Neural progenitor cell (in vitro differentiated cells): ENCODE measurements around the gene RAB1B.

Experiments used
- CTCF ChIP-seq: fragments of 200-600 bp; sonication (generic); IDR thresholded peaks from 2 replicates; pipeline ENCODE4 v1.5.1; 2017; ENCODE audit warnings: antibody characterized with exemption, mild to moderate bottlenecking
- EZH2 ChIP-seq: fragments of 200-600 bp; sonication (generic); IDR thresholded peaks from 2 replicates; pipeline ENCODE4 v1.6.1; 2017; ENCODE audit warnings: antibody characterized with exemption, mild to moderate bottlenecking, moderate library complexity
- EZH2phosphoT487 ChIP-seq: fragments of 200-600 bp; sonication (generic); IDR thresholded peaks from 2 replicates; pipeline ENCODE4 v1.6.1; 2017; ENCODE audit warnings: antibody characterized with exemption

DNA sequence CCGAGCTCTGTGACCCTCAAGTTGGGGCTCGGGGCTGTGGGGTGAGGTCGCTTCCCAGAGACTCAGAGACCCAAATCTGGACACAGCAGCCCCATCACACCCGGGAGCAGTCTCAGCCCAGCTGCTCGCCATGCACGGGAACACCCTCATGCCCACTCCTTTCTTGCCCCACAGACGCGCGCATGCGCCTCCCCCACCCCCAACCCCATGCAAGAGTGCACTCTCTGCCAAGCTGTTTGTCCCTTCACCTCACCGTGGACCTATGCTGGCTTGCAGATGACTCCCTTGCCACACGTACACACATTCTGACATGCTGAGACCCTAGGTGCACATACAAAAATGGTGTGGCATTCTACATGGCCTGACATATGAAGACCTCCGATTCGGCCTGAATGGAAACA is 48.9 kb downstream of the RAB1B start:
- TF ChIP-seq CTCF = no peak
- TF ChIP-seq EZH2 = no peak
- no peak for TF ChIP-seq EZH2phosphoT487
